Activated T-helper 9 cell treated with anti-CD3 and anti-CD28 coated beads, Interleukin-2, amount 50 U/mL, for 16 hours (primary cell): ENCODE measurements around the gene TNFRSF13B.
"Not testable (repeated sequence)": the region's sequence is repeated elsewhere in the genome, so short reads cannot be mapped to it uniquely, and the experiment has no call there.

Experiments
- DNase-seq: peaks from one replicate; pipeline ENCODE4 v3.0.0-alpha.2; 2020; ENCODE audit warnings: low read depth

TNFRSF13B gene

DNA sequence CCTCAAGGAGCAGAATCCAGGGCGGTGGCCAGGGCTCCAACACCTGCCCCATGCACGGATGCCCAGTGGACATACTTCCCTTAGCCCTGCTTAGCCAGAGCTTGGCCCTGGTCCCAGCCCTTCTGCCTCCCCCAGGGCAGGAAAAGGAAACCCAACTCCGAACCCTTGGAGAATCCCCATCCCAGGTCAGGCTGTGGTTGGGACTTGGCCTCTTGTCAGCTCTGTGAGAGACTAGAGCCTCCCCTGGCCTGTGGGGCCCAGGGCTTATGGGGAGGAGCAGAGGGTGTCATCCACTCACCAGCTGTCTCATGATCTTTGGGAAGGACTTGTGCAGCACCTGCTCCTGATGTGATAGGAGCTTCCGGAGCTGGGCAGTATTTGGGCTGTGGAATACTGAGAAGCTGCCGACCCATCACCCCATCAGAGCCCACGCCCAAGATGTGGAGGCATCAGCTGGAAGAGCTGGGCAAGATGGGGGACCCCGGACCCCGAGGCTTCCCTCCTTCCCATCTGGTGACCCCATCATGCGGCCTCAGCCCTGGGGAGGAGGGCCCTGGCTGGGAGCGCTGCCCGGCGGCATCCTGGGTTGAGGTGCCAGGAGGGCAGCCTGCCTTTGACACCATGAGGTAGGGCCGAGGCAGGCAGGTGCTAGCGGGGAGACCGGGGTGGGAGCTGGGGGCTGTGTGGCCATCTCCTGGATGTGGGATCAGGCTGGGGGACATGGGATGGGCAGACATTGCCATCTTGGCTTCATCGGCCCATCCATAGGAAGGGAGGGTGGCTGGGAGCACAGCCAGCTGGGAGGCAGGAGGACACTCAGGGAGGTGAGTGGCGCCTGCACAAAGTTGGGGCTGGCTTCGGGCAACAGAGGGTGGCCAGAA is 45.1 kb downstream of the TNFRSF13B start:
- no peak for DNase-seq

DNA sequence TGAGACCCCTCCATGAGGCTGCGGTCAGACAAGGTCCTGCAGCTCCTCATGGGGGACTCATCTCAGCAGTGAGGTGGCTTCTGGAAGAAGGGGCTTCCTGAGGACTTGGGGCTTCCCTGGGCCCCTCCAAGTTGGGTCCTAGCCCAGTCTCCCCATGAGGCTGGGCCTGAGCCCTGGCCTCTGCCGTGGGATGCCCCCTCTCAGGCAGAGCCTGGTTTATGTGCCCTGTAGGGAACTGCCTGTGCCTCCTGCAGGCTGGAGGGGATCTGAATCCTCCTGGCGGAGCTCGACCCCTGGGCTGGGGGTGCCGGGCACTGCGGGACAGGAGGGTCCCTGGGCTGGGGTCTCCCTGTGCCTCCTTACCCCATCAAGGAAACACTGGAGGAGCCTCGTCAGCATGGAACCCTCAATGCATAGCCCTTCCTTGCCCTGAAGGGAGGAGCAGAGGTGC is 45.8 kb downstream of the TNFRSF13B start:
- DNase-seq: no peak

DNA sequence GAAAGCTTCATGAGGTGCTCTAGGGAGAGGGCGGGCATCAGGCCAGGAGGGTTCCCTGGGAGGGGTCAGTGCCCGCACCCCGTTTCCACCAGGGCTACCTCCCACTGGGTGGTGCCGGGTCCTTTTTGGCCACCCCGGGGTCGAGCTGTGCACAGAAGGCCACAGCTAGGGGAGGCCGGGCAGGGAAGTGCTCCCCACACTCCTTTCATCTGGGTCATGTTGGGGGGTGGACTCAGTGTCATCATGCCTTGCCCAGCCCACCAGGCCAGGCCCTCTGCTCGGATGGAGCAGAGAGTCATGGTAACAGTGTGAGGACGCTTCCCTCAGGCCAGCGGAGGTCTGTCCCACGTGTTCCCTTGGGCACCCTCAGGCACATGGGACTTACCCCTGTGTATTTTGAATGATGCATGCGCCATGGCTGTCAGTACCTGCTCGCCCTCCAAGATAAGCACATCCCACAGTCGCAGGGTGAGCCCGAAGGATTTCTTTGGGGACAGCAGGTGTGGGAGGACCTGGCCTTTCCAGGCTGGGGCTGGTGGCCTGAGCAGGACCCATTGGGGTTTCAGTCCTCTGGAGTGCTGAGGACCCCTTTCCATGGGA is 46.4 kb downstream of the TNFRSF13B start:
- DNase-seq: no peak

DNA sequence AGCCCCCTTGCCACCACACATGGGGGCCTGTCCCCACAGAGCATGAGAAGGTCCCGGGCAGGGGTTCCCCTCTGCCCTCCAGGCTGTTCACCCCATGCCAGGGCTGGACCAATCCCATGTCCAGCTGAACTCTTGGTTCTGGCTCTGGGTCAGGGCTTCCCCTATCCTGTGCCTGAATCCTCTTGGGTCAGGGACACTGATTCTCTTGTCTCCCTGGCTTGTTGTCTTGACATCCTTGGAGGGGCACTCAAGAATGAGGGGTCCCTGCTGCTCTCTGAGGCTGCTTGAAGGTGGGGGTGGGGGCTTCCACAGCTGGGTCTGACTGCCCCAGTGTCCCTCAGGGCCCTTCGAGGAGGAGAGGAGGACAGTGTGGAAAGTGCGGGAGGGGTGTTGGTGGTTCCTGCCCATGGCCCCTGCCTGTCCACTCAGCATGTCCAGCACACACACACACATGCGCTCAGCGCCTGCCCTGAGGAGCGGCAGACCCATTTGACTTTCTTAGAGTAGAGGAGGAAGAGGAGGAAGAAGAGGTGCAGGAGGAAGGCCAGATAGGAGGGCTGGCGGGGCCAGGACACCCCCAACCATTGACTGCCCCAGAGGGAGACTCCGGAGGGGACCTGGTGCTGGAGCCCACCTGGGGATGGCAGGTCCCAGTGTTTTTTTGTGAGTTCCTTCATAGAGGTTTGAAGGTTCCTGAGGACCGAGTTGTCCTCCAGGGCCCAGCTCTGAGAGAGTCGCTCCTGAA is 47.0 kb downstream of the TNFRSF13B start:
- DNase-seq: no peak

DNA sequence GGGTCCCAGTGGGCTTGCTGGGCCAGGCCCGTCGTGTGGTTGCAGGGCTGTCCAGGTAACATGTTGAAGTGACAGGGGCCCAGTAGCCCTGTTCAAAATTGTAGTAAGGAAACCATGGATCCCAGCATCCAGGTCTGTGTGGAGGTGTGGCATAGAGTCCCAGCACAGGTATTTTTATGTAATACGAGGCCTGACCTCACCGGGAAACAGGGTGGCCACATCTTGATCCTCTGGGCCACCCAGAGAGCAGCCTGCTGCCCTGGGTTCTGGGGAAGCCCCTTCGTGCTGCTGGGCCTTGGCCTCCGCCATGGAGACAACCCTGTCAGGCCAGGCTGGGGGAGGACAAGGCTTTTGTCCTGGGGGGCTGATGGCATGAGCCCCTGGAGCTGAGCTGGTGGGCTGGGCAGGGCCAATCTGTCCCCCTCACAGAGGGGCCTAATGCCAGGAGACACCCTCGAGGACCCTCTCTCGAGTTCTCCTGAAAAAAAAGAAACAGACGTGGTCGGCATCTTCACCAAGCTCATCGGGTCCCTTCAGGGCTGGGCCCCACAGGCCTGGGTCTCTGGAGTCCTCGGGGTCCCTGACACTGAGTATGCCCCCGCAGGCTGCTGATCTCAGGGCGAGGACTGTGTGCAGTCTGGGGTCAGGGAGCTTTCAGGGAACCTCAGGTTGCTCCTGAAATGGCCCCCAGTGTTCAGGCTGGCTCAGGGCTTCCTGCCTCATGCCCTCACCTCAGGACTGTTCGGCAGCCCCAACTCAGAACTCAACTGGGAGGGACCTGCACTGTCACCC is 47.8 kb downstream of the TNFRSF13B start:
- DNase-seq: no peak

DNA sequence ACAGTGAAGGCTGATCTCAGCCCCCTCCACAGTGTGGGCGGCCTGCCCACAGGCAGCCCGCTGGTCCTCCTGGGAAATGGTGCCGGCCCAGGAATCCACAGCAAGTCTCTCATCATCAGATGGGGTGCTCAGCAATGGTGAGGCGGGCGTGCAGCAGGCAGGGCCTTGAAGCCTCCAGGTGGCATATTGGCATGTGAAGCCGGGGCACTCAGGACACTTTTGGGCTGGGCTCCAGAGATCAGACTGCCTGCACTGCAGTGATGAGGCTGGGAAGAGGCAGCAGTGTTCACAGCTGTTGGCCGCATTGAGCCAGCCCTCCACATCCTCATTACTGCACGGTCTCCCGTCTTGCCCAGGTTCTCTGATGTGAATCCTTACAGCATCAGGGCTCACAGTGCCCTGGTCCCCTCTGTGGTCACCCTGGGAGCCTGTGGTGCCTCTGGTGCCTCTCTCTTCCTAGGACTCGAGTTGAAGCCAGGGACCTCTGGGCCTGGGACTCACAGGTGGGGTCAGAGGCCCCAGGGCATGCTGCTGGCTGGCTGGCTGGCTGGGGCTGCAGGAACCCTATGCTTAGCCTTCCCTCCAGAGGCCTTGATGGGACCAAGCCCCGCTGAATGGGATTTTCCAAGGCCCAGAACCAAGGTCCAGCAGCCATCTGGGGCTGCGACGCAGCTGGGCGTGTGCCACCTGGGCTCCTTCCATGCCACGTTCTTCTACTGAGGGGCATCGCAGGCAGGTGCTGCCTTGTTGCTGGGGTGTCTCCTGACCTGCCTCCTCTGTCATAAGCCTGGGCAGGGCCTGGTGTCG is 48.6 kb downstream of the TNFRSF13B start:
- no peak for DNase-seq

DNA sequence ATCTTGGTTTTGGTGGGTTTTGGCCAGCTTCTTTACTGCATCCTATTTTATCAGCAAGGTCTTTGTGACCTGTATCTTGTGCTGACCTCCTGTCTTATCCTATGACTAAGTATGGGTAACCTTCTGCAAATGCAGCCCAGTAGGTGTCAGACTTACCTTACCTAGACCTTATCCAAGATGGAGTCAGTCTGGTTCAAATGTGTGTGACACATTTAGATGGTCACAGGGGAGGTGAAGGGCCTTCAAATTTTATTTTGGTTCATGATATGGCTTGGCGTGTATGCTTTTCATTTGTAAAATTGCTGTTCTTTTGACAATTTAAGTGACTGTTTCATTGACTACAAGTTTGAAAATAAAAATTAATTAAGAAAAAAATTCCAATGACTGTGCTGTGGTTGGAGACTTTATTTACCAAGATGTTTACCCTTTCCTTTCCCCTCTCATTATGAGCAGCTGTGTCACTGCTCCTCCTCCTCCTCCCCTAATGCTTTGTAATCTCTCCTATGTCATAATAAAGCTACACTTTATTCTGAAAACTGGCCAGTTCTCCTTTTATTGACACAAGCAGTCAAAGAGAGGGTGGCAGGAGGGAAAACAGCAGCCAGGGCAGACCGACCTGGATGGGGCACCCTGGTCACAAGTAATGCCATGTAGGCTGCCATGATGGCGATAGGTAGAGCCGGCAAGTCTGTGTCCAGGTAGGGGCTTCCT is 49.4 kb downstream of the TNFRSF13B start:
- no peak for DNase-seq

DNA sequence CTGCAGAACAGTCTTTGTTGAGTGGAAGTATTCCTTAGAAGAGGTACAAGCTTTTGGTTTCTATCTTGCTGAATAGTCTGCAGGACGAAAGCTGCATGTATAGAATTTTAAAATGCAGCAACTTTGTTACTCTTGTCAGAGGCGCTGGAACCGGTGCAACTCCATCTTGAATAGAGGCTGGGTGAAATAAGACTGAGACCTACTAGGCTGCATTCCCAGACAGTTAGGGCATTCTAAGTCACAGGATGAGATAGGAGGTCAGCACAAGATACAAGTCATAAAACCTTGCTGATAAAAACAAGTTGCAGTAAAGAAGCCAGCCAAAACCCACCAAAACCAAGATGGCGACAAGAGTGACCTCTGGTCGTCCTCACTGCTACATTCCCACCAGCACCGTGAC is 50.5 kb downstream of the TNFRSF13B start:
- DNase-seq: not testable (repeated sequence)

DNA sequence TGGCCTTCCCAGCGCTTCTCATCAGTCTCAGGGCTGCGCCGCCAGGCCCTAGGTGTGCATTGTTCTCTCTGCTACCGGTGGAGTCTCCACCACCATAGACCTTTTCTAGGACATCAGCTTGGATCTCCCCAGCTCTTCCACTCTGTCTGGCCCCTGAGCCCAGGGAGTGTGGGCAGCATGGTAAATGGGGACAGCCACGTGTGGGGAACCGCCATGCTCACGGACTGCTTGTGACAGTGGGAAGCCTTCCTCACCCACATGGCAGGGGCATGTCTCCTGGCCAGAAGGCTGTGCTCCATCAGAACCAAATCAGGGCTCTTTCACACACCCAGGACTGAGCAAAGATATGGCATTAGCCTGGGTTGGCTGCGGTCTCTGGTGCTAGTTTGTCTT is 51.3 kb downstream of the TNFRSF13B start:
- no peak for DNase-seq

DNA sequence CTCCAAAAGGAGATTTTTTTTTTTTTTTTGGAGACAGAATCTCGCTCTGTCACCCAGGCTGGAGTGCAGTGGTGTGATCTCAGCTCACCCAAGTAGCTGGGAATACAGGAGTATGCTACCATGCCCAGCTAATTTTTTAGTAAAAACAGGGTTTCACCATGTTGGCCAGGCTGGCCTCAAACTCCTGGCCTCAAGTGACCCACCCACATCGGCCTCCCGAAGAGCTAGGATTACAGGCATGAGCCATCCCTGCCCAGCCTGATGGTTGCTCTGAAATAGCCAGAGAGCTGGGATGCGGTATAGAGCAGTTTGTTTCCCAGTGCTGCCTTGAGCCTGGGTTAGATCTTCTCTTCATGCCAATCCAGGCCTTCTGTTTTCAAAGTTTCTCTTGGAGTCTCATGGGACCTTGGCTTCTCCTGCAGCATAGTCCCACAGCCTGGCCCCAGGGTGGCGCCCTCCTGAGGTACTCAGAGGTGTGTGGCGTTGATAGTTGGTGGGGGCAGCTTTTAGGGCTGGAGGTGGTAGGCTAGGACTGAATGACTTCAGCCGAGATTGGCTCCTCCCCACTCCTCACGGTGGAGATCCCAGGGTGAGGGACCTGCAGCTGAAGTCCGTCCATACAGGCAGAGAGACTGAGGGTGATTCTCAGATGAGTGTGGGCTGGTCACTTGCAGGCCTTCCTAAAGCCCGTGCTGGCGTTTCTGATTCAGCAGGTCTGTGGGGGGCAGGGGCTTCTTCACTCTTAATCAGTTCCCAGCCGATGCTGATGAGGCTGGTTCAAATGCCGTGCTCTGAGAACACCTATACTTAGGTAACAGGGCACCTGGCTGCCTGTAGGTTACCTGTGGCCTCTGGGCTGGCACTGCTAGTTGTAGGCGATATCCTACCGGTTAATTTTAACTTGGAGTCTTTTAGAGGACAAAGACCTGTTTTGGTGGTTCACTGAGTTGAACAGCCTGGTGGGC is 52.0 kb downstream of the TNFRSF13B start:
- DNase-seq: no peak

DNA sequence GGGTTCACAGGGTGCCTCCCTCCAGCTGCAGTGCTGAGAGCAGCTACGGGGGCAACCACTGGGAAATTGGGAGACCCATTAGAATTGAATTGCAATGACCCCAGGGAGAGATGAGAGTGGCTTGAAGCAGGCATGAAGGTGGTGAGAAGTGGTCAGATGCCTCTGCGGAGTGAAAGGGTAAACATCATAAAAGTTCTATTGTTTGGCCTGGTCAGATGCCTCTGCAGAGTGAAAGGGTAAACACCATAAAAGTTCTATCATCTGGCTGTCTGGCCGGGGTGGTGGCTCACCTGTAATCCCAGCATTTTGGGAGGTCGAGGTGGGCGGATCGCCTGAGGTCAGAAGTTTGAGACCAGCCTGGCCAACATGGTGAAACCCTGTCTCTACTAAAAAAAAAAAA is 53.5 kb downstream of the TNFRSF13B start:
- DNase-seq: no peak

DNA sequence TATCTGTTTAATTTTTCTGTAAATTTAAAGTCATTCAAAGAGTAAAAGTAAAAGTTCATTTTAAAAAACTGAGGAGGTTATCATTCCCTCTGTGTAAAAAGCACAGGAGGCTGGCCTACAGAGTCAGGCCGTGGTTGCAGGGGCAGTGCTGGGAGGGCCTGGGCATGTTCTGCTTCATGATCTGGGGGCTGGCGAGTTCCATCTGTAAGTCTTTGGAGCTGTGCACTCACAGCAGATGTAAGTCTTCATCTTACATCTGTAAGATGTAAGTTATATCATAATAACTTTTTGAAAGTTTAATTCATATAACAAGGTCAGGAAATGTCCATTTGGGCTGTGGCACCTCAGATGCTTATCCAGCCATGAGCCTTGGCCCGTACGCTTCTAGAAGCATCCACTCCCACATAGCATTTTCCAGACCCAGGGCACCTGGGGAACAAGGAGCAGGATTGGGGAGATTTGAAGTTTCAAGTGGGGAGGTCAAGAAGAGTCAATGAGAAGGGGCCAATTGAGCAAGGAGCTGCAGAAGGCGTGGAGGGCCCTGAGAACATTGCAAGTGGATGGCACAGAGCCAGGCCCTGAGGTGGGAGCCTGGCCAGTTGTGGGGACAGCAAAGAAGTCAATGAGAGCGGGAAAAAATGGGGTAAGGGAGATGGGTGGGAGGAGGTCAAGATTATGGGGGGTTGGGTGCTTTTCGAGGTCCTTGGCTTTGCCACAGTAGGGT is 54.1 kb downstream of the TNFRSF13B start:
- no peak for DNase-seq

DNA sequence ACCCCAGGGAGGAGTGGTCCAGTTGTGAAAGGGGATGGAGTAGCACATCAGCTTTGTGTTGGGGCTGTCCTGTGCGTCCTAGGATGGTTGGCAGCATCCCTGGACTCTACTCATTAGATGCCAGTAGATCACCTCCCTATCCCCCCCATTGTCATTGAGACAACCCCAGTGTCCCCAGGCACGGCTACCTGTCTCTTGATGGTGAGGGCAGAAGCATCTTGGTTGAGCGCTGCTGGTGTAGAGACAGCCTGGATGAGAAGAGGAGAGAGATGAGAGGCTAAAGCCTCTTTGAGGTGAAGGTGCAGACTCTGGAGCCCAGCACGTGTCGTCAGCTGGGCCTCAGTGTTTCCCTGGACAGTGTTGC is 55.4 kb downstream of the TNFRSF13B start:
- no peak for DNase-seq

DNA sequence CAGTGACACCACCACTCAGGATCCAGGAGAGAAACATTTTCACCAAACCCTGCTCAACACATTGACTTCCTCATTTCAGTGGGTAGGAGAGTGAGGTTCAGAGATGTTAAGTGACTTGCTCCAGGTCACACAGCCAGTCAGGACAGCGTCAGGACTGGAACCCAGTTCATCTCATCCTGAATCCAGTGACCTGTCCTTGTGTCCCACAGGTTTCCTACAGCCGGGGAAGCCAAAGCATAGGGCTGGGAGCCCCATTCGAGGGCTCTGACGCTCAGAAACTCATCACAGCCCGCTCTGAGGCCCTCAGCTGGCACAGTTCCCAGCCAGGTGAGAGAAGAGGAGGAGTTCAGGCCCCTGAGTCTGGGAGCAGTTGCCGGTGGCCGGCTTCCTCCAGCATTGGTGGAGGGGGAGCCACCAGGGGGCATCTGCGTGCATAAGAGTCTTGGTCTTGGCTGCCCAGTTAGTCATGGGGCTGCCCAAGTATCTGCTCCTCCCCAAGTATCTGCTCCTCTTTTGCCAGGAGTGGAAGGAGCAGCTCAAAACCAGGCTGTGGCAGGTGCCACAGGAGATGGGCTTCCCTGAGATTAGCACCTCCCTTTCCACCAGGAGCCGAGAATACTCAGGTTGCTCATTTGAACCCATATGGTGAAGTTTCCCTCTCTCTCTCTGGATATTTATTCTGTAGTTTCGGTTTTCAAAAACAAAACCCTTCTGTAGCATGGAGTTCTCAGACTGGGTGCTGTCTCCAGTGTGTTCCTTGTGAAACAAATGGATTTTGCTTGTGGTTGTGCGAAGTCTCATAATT is 56.0 kb downstream of the TNFRSF13B start:
- DNase-seq: no peak

DNA sequence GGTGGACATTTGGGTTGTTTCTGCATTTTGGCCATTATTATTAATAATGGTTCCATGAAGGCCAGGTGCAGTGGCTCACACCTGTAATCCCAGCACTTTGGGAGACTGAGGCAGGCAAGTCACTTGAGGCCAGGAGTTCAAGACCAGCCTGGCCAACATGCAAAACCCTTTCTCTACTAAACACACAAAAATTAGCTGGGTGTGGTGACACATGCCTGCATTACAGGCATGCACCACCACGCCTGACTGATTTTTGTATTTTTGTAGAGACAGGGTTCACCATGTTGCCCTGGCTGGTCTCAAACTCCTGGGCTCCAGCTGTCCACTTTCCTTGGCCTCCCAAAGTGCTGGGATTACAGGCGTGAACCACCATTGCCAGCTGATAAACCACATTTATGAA is 58.5 kb downstream of the TNFRSF13B start:
- no peak for DNase-seq

DNA sequence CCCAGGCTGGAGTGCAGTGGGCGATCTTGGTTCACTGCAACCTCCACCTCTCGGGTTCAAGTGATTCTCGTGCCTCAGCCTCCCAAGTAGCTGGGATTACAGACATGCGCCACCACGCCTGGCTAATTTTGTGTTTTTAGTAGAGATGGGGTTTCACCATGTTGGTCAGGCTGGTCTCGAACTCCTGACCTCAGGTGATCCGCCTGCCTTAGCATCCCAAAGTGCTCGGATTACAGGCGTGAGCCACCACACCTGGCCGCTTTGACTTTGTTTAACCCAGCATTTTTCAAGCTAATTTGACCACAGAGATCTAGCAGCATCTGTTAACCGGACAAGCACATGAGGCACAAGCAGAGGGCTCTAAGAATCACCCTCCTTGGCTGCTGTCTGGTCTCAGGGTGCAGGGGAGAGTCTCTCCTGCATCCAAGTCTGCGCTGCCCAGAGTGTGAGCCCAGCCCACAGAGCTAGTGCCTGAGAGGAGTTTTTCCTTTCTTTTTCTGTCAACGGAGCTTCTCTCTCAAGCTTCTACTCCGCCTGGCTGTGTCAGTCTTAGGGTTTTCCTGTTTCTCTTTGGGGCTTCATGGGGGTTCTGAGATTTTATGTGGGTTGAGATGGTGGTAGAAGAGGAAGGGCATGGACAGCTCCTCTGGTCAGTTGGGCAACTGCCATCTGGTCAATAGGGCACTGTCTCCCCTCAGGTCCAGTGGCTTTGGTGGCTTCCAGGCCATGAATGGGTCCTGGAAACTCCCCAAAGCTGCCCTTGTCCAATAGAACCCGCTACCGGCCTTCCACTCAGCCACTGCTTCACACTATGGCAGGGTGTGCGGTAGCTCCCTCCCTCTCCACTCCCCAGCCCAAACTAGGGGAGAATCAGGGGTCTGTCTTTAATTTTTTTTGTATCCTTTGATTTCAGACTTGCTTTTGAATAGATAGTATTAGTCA is 59.6 kb downstream of the TNFRSF13B start:
- no peak for DNase-seq
